GM13977 (cell line): ENCODE data around the gene ARID3A.
A peak's percentile ranks its signal among the peaks of the same experiment; 100 is the strongest.

Source experiments
- DNase-seq: peaks from one replicate; pipeline ENCODE4 v3.0.0; 2012; ENCODE audit warnings: low spot score
- in situ Hi-C: fragments of 300-500 bp; cut with MboI; formaldehyde crosslinking; loops from one replicate; pipeline ENCODE4 v1.12.0; 2022; ENCODE audit warnings: low sequenced_read_pairs, low pct_unique_long_range_greater_than_20kb, mixed read lengths, inconsistent platforms; ENCODE audit not compliant: unreplicated experiment
- TF ChIP-seq, protein P1 (sequence below): IDR thresholded peaks from 2 replicates; pipeline ENCODE4 v1.5.1; 2012; ENCODE audit warnings: mild to moderate bottlenecking, control low read depth; ENCODE audit not compliant: insufficient read depth; ENCODE audit errors: extremely low read depth, missing control alignments

Gene ARID3A

DNA sequence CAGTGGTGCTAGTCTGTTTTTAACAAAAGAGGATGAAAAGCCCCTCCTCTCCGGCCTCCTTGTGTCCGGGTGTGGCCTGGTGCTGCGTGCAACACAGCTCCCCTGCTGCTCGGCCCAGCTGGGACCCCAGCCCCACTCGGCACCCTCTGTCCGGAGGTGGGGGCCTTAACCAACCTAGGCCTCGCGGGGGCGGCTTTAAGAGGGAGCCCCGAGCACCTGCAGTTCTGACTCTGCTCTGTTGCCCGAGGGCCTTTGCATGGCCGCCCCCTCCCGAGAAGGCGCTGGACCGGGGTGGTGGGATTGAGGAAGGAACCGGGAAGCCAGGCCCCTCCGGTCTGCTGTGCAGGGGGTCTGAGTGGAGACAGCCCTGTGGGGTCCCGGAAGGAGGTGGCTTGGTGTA lies 68.7 kb downstream of the ARID3A start:
- TF ChIP-seq, protein P1, sequence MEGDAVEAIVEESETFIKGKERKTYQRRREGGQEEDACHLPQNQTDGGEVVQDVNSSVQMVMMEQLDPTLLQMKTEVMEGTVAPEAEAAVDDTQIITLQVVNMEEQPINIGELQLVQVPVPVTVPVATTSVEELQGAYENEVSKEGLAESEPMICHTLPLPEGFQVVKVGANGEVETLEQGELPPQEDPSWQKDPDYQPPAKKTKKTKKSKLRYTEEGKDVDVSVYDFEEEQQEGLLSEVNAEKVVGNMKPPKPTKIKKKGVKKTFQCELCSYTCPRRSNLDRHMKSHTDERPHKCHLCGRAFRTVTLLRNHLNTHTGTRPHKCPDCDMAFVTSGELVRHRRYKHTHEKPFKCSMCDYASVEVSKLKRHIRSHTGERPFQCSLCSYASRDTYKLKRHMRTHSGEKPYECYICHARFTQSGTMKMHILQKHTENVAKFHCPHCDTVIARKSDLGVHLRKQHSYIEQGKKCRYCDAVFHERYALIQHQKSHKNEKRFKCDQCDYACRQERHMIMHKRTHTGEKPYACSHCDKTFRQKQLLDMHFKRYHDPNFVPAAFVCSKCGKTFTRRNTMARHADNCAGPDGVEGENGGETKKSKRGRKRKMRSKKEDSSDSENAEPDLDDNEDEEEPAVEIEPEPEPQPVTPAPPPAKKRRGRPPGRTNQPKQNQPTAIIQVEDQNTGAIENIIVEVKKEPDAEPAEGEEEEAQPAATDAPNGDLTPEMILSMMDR: no peak
- in situ Hi-C loops: no loop called here
- DNase-seq: no peak

DNA sequence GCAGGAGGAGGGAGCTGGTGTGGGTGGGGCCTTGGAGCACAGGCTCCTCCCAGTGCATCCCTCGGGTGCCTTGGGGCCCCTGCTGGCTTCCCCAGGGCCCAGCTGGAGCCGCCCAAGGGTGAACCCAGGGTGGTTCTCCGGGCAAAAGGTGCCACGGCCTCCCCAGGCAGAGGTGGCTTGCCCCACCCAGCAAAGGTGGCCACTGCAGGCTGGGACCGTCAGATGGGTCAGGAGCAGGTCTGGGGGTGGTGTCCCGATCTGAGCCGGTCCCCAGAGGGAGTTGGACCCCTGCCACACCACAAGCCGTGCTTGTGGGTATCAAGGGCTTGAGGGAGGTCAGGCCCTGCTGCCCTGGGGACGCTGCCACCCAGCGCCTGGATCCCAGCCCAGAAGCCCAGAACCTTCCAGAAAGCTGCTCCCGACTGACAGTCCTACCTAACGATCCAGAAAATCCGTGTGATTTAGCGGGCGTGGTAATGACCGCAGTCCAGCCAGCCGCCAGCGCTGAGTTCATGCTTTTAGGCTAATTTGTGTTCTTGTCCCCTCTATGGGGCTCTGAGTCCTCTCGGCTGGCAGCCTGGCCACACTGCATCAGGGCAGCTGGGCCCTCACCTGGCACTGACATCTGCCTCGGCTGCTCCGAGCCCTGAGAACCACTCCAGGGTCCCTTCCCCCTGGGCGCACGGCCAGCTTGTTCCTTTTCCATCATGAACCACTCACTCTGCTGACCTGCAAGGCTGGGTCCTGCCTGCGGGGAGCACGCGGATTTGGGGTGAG lies 69.4 kb downstream of the ARID3A start:
- in situ Hi-C loops: no loop called here
- TF ChIP-seq, protein P1: no peak
- no peak for DNase-seq

GRCh38 chr19:996051-996838 lies 70.4 kb downstream of the ARID3A start:
- TF ChIP-seq, protein P1: no peak
- peak; percentile 85 for DNase-seq
- in situ Hi-C loops: no loop called here

DNA sequence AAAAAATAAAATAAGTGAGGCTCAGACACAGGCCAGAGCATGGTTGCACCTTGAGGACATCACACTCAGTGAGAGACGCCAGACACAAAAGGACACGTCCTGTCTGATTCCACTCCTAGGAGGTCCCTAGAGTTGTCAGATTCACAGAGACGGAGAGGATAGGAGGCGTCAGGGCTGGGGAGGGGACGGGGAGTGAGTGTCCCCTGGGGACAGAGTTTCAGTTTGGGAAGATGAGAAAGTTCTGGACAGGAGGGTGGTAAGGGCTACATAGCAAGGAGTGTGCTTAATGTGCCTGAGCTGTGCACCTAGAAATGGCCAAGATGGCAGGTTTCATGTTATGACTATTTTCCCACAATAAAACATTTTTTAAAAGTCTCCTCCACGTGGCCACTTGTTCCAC lies 72.2 kb downstream of the ARID3A start:
- in situ Hi-C loops: no loop called here
- TF ChIP-seq, protein P1: no peak
- no peak for DNase-seq

DNA sequence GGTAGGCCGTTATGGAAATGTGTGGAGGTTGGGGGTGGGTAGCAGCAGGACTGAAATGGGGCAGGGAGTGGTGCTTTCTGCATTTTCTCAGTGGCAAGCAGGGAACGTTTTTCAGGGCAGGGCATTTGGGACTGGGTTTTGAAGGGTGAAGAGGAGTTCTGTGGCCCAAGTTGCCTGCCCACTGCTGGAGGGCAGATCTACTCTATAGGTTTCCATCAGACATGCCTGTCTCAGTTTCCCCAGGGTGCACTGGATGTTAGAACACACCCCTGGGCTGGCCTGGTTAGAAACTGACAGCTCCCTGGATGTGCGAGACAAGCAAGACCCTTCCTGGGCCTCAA lies 73.5 kb downstream of the ARID3A start:
- no peak for DNase-seq
- TF ChIP-seq, protein P1: no peak
- in situ Hi-C loops: no loop called here

DNA sequence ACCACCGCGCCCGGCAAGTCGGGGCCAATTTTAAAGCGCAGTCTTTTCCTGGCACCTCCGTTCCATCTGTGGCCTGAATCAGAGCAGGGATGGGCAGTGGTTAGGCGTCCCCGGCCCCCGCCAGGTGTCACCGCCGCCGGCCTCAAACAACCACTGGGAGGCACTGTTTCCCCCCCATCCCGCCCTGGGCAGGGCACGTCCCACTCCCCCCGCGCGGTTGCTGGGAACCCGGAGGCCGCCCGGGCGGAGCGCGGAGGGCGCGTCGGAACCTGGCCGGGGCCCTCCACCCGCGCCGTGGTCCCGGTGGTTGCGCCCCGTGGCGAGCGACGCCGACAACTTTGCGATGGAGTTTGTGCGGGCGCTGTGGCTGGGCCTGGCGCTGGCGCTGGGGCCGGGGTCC lies 74.3 kb downstream of the ARID3A start, which contains the start of gene GRIN3B:
TSS of gene GRIN3B (plus strand) at position 325 of the 400 bp plus-strand sequence. CDS start at position 344, 19 bp downstream.
- DNase-seq: peak; percentile 87
- TF ChIP-seq, protein P1: peak; percentile 62
- in situ Hi-C loops: no loop called here
